Measurements from ENCODE around the gene NUP42.

DNA sequence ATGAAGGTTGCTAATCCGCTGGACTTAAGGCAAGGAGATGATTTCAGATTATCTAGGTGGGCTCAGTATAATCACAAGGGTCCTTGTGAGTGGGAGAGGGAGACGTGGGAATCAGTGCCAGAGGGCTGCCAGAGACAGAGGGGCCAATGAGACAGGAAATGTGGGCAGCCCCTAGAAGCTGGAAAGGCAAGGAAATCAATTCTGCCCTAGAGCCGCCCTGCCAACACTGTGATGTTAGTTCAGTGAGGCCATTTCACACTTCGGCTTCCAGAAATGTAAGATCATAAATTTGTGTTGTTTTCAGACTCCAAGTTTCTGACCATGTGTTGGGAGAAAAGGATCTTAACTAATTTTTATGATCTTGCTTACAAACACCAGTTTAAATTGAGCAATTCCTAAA lies 61.1 kb downstream of the NUP42 start:
- TF ChIP-seq CTCF (optimal IDR thresholded peaks at IDR 0.05 in 1 of 3, IDR thresholded peaks at IDR 0.05 in 1 of 3, conservative IDR thresholded peaks at IDR 0.05 in 1 of 3; ENCODE audit: extremely low read depth in 1 of 3, insufficient read depth in 2 of 3, low read length in 3 of 3) = no peak
- no peak for TF ChIP-seq EZH2 (IDR thresholded peaks at IDR 0.05; ENCODE audit: low read length)

Data from keratinocyte (primary cell).